ENCODE results near the gene TRAPPC14. TPM values are rescaled to one million over a fixed set of nuclear protein-coding genes. Genes with fewer than 3 reads are reported as not detected.
"Not testable (repeated sequence)": the region's sequence is repeated elsewhere in the genome, so short reads cannot be mapped to it uniquely, and the experiment has no call there.

TRAPPC14 gene
- total RNA-seq, 1 donor from 2014 or later: 20.3 TPM

- no peaks in the 10 kb centered on the region for H3K9me3 Mint-ChIP-seq (ENCODE audit: unreplicated experiment)
- H3K27ac Mint-ChIP-seq (ENCODE audit: unreplicated experiment): no peak overlapping the region
- no peak overlapping the region for H3K4me3 Mint-ChIP-seq (ENCODE audit: unreplicated experiment)
- H3K27me3 Mint-ChIP-seq (ENCODE audit: unreplicated experiment): no peaks in the 10 kb centered on the region
- H3K4me1 Mint-ChIP-seq (ENCODE audit: unreplicated experiment): peaks cover 29% of the 10 kb centered on the region
- DNase-seq (ENCODE audit: extremely low spot score, unreplicated experiment): no peak
- TF ChIP-seq, protein P1, sequence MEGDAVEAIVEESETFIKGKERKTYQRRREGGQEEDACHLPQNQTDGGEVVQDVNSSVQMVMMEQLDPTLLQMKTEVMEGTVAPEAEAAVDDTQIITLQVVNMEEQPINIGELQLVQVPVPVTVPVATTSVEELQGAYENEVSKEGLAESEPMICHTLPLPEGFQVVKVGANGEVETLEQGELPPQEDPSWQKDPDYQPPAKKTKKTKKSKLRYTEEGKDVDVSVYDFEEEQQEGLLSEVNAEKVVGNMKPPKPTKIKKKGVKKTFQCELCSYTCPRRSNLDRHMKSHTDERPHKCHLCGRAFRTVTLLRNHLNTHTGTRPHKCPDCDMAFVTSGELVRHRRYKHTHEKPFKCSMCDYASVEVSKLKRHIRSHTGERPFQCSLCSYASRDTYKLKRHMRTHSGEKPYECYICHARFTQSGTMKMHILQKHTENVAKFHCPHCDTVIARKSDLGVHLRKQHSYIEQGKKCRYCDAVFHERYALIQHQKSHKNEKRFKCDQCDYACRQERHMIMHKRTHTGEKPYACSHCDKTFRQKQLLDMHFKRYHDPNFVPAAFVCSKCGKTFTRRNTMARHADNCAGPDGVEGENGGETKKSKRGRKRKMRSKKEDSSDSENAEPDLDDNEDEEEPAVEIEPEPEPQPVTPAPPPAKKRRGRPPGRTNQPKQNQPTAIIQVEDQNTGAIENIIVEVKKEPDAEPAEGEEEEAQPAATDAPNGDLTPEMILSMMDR (IDR thresholded peaks at IDR 0.05): no peak
- H3K36me3 Mint-ChIP-seq (ENCODE audit: unreplicated experiment): peaks cover 14% of the 10 kb centered on the region
Measured at GRCh38 chr7:100152404-100152803, 6.1 kb downstream of the TRAPPC14 start.

DNA sequence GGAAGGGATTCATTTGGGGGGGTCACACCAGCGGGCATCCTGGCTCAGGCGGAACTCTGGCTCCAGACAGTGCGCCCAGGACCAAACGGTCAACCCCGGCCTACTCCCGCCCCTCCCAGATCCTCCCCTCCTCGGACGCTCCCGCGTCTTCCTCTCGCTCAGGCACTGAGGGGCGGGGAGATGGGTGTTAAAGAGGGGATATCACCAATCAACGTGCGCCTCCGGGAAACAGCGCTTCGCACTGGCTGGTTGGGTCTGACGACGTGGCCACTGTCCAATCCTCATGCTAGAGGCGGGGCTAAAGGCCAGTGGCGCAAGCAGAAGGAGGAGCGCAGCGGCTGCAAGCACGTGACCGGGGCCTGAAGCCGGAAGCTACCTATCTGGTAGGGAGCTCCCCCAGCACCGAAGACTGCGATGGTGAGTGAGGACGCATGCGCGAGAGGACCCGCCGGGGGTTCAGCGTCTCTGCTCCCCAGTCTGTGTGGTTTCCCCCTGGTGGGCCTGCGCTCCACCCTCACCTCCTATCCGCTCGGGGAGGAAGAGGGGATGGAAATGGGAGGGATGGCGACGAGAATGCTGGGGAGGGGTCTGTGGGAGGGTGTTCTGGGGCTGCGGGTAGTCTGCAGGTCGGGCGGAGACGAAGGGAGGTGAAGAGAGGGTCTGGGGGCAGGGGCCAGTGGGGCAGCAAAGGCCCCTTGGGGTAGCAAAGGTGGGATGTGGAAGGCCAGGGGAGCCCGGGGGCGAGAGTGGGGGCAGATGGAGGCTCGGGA is 9.8 kb downstream of the TRAPPC14 start, which contains the start of gene LAMTOR4:
TSS of gene LAMTOR4 (plus strand) at position 360 of the 770 bp plus-strand sequence. CDS start at position 415, 55 bp downstream.
- peaks cover 18% of the 10 kb centered on the region for H3K4me1 Mint-ChIP-seq (ENCODE audit: unreplicated experiment)
- no peaks in the 10 kb centered on the region for H3K9me3 Mint-ChIP-seq (ENCODE audit: unreplicated experiment)
- peaks cover 10% of the 10 kb centered on the region for H3K36me3 Mint-ChIP-seq (ENCODE audit: unreplicated experiment)
- DNase-seq (ENCODE audit: extremely low spot score, unreplicated experiment): peak; percentile 99
- TF ChIP-seq, protein P1 (IDR thresholded peaks at IDR 0.05): no peak
- H3K4me3 Mint-ChIP-seq (ENCODE audit: unreplicated experiment): peak within 1 kb of the TSS; percentile 99
- peak within 1 kb of the TSS; percentile 94 for H3K27ac Mint-ChIP-seq (ENCODE audit: unreplicated experiment)
- H3K27me3 Mint-ChIP-seq (ENCODE audit: unreplicated experiment): no peaks in the 10 kb centered on the region

GRCh38 chr7:100148225-100148558 is 10.3 kb downstream of the TRAPPC14 start:
- Mint-ChIP-seq H3K27ac (ENCODE audit: unreplicated experiment) (peak overlapping the region; percentile 94), H3K9me3 (ENCODE audit: unreplicated experiment) (no peaks in the 10 kb centered on the region), H3K4me3 (ENCODE audit: unreplicated experiment) (peak overlapping the region; percentile 99), H3K36me3 (ENCODE audit: unreplicated experiment) (peaks cover 10% of the 10 kb centered on the region), H3K27me3 (ENCODE audit: unreplicated experiment) (no peaks in the 10 kb centered on the region), H3K4me1 (ENCODE audit: unreplicated experiment) (peaks cover 18% of the 10 kb centered on the region)
- TF ChIP-seq, protein P1 (IDR thresholded peaks at IDR 0.05): no peak
- no peak for DNase-seq (ENCODE audit: extremely low spot score, unreplicated experiment)

- no peak overlapping the region for H3K4me3 Mint-ChIP-seq (ENCODE audit: unreplicated experiment)
- no peak for DNase-seq (ENCODE audit: extremely low spot score, unreplicated experiment)
- no peaks in the 10 kb centered on the region for H3K9me3 Mint-ChIP-seq (ENCODE audit: unreplicated experiment)
- TF ChIP-seq, protein P1 (IDR thresholded peaks at IDR 0.05): no peak
- H3K4me1 Mint-ChIP-seq (ENCODE audit: unreplicated experiment): peaks cover 18% of the 10 kb centered on the region
- H3K27me3 Mint-ChIP-seq (ENCODE audit: unreplicated experiment): no peaks in the 10 kb centered on the region
- no peak overlapping the region for H3K27ac Mint-ChIP-seq (ENCODE audit: unreplicated experiment)
- peaks cover 6% of the 10 kb centered on the region for H3K36me3 Mint-ChIP-seq (ENCODE audit: unreplicated experiment)
Measured at GRCh38 chr7:100147278-100147677, 11.2 kb downstream of the TRAPPC14 start.

- H3K4me1 Mint-ChIP-seq (ENCODE audit: unreplicated experiment): peaks cover 18% of the 10 kb centered on the region
- not testable (repeated sequence) for DNase-seq (ENCODE audit: extremely low spot score, unreplicated experiment); H3K27me3 Mint-ChIP-seq (ENCODE audit: unreplicated experiment); H3K36me3 Mint-ChIP-seq (ENCODE audit: unreplicated experiment); H3K4me3 Mint-ChIP-seq (ENCODE audit: unreplicated experiment); H3K27ac Mint-ChIP-seq (ENCODE audit: unreplicated experiment); H3K9me3 Mint-ChIP-seq (ENCODE audit: unreplicated experiment)
Measured at GRCh38 chr7:100146350-100146749, 12.2 kb downstream of the TRAPPC14 start.
